Esophagus squamous epithelium (tissue), 5 donors: ENCODE data around the gene CELA2B. TPM values are rescaled to one million over a fixed set of nuclear protein-coding genes. Genes with fewer than 3 reads are reported as not detected.
"Not testable (repeated sequence)": the region's sequence is repeated elsewhere in the genome, so short reads cannot be mapped to it uniquely, and the experiment has no call there.

Source experiments
- DNase-seq: peaks from one replicate; lab custom pipeline; 2025; lab: John Stamatoyannopoulos, UW
- H3K27ac ChIP-seq, 4 donors: fragments of 200-600 bp; sonication (generic); one replicate each; pipeline ENCODE4 v1.5.1; 2016 to 2019; ENCODE audit warnings: mild to moderate bottlenecking in 1 of 4
- H3K27me3 ChIP-seq, 4 donors: fragments of 200-600 bp; sonication (generic); 1 replicate in 3 of 4; 2 replicates in 1 of 4; pipeline versions ENCODE4 v1.5.1 to v1.6.0; 2017 to 2021; ENCODE audit warnings: antibody characterized with exemption in 1 of 4
- H3K36me3 ChIP-seq, 3 donors: fragments of 200-600 bp; sonication (generic); one replicate each; pipeline ENCODE4 v1.5.1; 2016 to 2019
- H3K4me1 ChIP-seq, 3 donors: fragments of 200-600 bp; sonication (generic); one replicate each; pipeline ENCODE4 v1.5.1; 2017 to 2019
- H3K4me3 ChIP-seq, 4 donors: fragments of 200-600 bp; sonication (generic); 1 replicate in 3 of 4; 2 replicates in 1 of 4; pipeline ENCODE4 v1.5.1; 2016 to 2019; ENCODE audit warnings: mild to moderate bottlenecking in 2 of 4, moderate library complexity in 1 of 4
- H3K9me3 ChIP-seq, 3 donors: fragments of 200-600 bp; sonication (generic); one replicate each; pipeline ENCODE4 v1.5.1; 2016 to 2019
- POLR2A ChIP-seq, 4 donors: fragments of 450-650 bp; IDR thresholded peaks; one replicate each; pipeline ENCODE4 v1.6.1; 2017; ENCODE audit warnings: antibody characterized with exemption in 4 of 4, mild to moderate bottlenecking in 4 of 4, moderate library complexity in 3 of 4
- WGBS, 2 donors: methylation state at CpG; one replicate each; pipeline ENCODE4 v1.1.5; 2018; 5-methylcytosine and 5-hydroxymethylcytosine counted together
- intact Hi-C: fragments of 100-400 bp; cut with DNase I; formaldehyde crosslinking; loops from one replicate; pipeline ENCODE4 v1.15.0; 2022
- total RNA-seq, 4 donors: library from RNA; depleted of rRNA; stranded (reverse); fragments of >200 nt; gene quantifications; one replicate each; pipeline ENCODE4 v1.1.0, GENCODE V29; 2016
- TF ChIP-seq, protein P1 (sequence below), 6 experiments: fragments of 450-650 bp in 4 of 6; fragments of 200-600 bp in 2 of 6; sonication (generic) in 2 of 6; IDR thresholded peaks; one replicate each; pipeline ENCODE4 v1.5.1; 2016 to 2019; ENCODE audit warnings: antibody characterized with exemption in 6 of 6, mild to moderate bottlenecking in 4 of 6, moderate library complexity in 4 of 6
- donor health status: DM: yes; HTN: yes; CAD: no.

CELA2B gene
- total RNA-seq, 4 donors from 2014 or later = not detected

DNA sequence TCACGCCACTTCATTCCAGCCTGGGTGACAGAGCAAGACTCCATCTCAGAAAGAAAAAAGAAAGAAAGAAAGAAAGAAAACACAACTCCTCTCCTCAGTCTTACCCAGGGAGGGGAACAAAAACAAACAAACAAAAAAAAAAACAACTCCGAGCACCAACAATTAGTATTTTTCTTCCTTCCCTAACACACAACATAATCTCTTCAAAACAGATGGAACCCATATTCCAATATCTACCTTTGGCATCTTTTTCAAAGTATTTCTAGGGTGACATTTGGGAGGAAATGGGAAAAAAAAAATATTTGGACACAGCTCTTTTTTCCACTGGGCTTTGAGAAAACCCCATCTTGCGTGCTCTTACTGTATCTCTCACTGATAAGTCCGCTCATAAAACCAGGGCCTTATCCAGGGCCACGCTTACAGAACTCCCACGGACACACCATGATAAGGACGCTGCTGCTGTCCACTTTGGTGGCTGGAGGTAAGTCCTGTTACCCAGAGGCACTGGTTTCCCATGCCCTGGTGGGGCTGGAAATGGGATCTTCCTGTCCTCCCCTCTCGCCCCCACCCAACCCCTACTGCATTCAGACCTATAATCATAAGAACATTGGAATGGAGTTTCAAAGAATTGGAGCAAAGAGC, 19.5 kb upstream of the CELA2B start, which contains the start of gene CELA2A:
Gene CELA2A (plus strand): TSS at position 420 of the 642 bp plus-strand sequence. CDS start 22 bp downstream, at position 442.
- no peak for DNase-seq
- Histone ChIP-seq H3K27me3 (peaks cover 0 to 11% (median 0%) of the 10 kb centered on the region in 4 donors), H3K9me3 (no peaks in the 10 kb centered on the region), H3K27ac (no peak within 1 kb of the TSS), H3K4me3 (no peak within 1 kb of the TSS), H3K36me3 (no peaks in the 10 kb centered on the region), H3K4me1 (peaks cover 0 to 12% (median 8%) of the 10 kb centered on the region in 3 donors)
- WGBS, 2 donors = 83 to 92% methylated on average over 7 to 8 of the region's 8 CpGs
- TF ChIP-seq POLR2A (IDR thresholded peaks at IDR 0.05) = no peak
- TF ChIP-seq, protein P1, sequence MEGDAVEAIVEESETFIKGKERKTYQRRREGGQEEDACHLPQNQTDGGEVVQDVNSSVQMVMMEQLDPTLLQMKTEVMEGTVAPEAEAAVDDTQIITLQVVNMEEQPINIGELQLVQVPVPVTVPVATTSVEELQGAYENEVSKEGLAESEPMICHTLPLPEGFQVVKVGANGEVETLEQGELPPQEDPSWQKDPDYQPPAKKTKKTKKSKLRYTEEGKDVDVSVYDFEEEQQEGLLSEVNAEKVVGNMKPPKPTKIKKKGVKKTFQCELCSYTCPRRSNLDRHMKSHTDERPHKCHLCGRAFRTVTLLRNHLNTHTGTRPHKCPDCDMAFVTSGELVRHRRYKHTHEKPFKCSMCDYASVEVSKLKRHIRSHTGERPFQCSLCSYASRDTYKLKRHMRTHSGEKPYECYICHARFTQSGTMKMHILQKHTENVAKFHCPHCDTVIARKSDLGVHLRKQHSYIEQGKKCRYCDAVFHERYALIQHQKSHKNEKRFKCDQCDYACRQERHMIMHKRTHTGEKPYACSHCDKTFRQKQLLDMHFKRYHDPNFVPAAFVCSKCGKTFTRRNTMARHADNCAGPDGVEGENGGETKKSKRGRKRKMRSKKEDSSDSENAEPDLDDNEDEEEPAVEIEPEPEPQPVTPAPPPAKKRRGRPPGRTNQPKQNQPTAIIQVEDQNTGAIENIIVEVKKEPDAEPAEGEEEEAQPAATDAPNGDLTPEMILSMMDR (IDR thresholded peaks at IDR 0.05) = no peak
- intact Hi-C loops = no loop called here

DNA sequence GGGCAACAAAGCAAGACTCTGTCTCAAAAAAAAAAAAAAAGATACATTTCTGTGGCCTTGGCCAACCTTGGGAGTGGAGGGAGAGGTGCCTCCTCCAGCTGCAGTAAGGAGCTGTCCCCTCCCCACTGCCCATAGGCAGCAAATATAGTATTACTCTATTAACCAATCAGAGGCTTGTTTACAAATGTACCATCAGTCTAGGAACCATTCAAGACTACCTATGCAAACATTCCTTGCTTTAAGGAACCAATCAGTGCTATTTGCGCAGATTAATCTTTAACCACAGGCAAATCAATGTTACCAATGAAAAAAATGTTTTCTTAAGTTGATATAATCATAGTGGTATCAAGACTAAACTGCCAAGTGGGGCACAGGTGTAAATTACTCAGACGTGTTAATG, 18.3 kb upstream of the CELA2B start:
- Histone ChIP-seq H3K4me3 (no peak overlapping the region), H3K36me3 (no peaks in the 10 kb centered on the region), H3K4me1 (peaks cover 0 to 12% (median 8%) of the 10 kb centered on the region in 3 donors), H3K27ac (no peak overlapping the region), H3K9me3 (no peaks in the 10 kb centered on the region), H3K27me3 (peaks cover 0 to 12% (median 0%) of the 10 kb centered on the region in 4 donors)
- intact Hi-C loops = no loop called here
- DNase-seq = no peak
- TF ChIP-seq, protein P1 (IDR thresholded peaks at IDR 0.05) = no peak
- TF ChIP-seq POLR2A (IDR thresholded peaks at IDR 0.05) = no peak
- WGBS, 2 donors = 80 to 86% methylated on average over 2 of the region's 2 CpGs

DNA sequence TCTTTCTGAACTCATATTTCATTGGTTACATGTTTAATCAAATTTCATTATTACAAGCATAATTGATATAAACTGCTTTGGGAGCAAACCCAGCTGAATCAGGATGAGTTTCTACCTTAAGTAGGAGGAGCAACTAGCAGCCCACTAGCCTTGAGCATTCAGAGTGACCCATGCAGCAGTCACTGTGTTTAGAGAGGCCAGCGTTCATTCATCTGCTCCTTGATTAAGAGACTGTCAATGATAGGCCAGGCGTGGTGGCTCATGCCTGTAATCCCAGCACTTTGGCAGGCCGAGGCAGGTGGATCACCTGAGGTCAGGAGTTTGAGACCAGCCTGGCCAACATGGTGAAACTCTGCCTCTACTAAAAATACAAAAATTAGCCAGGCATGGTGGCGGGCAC, 17.5 kb upstream of the CELA2B start:
- peaks cover 0 to 18% (median 8%) of the 10 kb centered on the region in 3 donors for H3K4me1 ChIP-seq
- H3K27ac ChIP-seq, DNase-seq, H3K36me3 ChIP-seq, intact Hi-C loops, H3K9me3 ChIP-seq, H3K4me3 ChIP-seq: not testable (repeated sequence)
- WGBS, 2 donors = 74 to 86% methylated on average over 3 to 4 of the region's 4 CpGs
- peaks cover 0 to 12% (median 0%) of the 10 kb centered on the region in 4 donors for H3K27me3 ChIP-seq

DNA sequence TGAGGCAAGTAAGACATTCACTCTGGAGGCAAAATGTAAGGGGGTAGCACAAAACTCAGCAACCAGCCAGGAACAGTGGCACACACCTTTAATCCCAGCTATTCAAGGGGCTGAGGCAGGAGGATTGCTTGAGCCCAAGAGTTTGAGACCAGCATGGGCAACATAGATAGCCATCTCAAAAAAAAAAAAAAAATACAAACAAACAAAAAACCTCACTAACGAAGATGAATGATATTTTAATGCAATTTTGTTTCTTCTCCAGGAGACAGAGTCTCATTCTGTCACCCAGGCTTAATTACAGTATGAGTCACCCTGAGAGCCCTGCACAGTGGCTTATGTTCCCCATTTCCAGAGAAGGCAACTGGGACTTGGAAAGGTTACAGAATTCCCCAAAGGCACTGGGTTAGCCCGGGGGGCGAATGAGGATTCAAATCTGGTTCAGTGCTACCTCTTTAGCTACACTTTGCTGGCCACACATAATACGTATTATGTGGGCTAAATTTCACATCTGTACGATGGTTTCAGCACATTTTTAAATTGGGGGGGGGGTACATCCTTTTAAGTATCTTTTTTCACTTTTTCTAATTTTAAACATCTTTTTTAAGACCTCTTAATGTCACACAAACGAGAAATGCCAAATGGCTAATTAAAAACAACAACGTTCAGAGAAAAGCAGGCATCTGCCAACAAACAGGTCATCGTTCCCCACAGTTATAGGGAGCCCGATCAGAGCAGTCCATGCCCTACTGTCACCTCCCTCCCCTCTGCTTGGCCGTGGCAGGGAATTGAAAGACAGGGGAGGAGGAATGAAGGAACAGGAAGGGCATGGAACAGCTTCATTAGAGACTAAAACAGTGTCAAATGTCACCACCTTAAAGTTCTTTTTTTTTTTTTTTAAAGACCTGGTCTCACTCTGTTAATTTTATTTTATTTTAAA, 15.9 kb upstream of the CELA2B start:
- TF ChIP-seq POLR2A (IDR thresholded peaks at IDR 0.05) = no peak
- TF ChIP-seq, protein P1 (IDR thresholded peaks at IDR 0.05) = no peak
- Histone ChIP-seq H3K9me3 (no peaks in the 10 kb centered on the region), H3K4me1 (peaks cover 0 to 28% (median 8%) of the 10 kb centered on the region in 3 donors), H3K4me3 (no peak overlapping the region), H3K27ac (no peak overlapping the region), H3K36me3 (no peaks in the 10 kb centered on the region), H3K27me3 (peaks cover 0 to 12% (median 0%) of the 10 kb centered on the region in 4 donors)
- WGBS, 2 donors = 41 to 50% methylated on average over 10 of the region's 10 CpGs
- DNase-seq = no peak
- intact Hi-C loops = no loop called here

DNA sequence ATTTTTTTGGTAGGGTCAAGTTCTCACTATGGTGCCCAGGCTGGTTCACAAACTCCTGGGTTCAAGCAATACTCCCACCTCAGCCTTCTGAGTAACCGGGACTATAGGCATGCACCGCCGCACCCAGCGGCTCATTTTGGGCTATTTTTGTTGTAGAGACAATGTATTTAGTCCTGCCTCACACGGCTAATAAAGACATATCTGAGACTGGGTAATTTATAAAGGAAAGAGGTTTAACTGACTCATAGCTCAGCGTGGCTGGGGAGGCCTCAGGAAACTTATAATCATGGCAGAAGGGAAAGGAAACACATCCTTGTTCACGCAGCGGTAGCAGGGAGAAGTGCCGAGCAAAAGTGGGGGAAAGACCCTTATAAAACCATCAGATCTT, 15.2 kb upstream of the CELA2B start:
- Histone ChIP-seq H3K27me3 (peaks cover 0 to 15% (median 0%) of the 10 kb centered on the region in 4 donors), H3K4me1 (peaks cover 0 to 28% (median 8%) of the 10 kb centered on the region in 3 donors), H3K4me3 (no peak overlapping the region), H3K27ac (no peak overlapping the region), H3K9me3 (no peaks in the 10 kb centered on the region), H3K36me3 (no peaks in the 10 kb centered on the region)
- TF ChIP-seq POLR2A (IDR thresholded peaks at IDR 0.05) = no peak
- TF ChIP-seq, protein P1 (IDR thresholded peaks at IDR 0.05) = no peak
- DNase-seq = no peak
- WGBS, 2 donors = 80 to 82% methylated on average over 9 of the region's 9 CpGs
- intact Hi-C loops = no loop called here

DNA sequence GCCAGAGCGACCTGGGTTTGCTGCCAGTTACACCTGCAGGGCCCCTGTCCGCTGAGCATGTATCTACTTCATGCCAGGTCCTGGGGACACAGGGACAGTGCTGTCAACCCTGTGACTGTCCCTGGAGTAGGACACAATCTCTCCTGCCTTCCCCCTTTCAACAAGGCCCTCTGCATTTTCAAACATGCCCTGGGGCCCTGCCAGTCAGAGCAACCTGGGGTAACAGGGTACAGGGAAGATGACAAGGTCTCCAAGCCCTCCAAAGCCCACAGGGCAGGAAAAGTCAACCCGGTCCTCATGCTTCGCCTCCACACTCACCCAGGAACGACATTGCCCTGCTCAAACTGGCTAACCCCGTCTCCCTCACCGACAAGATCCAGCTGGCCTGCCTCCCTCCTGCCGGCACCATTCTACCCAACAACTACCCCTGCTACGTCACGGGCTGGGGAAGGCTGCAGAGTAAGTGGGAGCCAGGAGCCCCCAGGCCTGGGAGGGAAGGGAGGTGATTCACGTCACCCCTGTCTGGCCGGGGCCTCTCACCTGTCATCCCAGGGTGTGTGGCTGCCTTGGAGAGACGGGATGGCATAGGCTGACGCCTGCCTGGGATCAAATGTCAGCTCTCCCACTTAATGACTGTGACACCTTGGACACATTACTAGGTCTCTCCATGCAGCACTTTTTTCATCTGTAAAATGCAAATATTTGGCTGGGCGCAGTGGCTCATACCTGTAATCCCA, 12.7 kb upstream of the CELA2B start:
- H3K4me3 ChIP-seq, H3K9me3 ChIP-seq, H3K36me3 ChIP-seq, DNase-seq, intact Hi-C loops, H3K27ac ChIP-seq: not testable (repeated sequence)
- Histone ChIP-seq H3K27me3 (peaks cover 0 to 14% (median 0%) of the 10 kb centered on the region in 4 donors), H3K4me1 (peaks cover 0 to 40% (median 8%) of the 10 kb centered on the region in 3 donors)
- WGBS, 2 donors = 50 to 56% methylated on average over 2 to 7 of the region's 15 CpGs

DNA sequence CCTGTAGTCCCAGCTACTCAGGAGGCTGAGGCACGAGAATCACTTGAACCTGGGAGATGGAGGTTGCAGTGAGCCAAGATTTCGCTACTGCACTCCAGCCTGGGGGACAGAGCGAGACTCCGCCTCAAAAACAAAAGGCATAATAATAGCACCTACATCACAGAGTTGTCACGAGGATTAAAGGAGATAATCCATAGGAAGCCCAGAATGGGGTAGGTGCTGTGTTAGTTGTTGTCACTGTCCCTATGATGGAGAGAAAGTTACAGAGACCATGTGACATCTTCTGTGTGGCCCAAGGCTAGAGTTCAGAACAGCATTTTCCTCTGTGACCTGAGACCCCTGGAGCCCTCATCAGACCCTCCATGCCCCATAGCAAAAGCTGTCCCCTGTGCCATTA, 12.0 kb upstream of the CELA2B start:
- WGBS, 2 donors = 75 to 81% methylated on average over 5 of the region's 5 CpGs
- H3K4me3 ChIP-seq, intact Hi-C loops, DNase-seq, H3K27ac ChIP-seq, H3K9me3 ChIP-seq, H3K36me3 ChIP-seq: not testable (repeated sequence)
- Histone ChIP-seq H3K27me3 (peaks cover 0 to 19% (median 0%) of the 10 kb centered on the region in 4 donors), H3K4me1 (peaks cover 0 to 40% (median 8%) of the 10 kb centered on the region in 3 donors)
